ENCODE data around the gene RGS6.
A peak's percentile ranks its signal among the peaks of the same experiment; 100 is the strongest.

Gene RGS6

DNA sequence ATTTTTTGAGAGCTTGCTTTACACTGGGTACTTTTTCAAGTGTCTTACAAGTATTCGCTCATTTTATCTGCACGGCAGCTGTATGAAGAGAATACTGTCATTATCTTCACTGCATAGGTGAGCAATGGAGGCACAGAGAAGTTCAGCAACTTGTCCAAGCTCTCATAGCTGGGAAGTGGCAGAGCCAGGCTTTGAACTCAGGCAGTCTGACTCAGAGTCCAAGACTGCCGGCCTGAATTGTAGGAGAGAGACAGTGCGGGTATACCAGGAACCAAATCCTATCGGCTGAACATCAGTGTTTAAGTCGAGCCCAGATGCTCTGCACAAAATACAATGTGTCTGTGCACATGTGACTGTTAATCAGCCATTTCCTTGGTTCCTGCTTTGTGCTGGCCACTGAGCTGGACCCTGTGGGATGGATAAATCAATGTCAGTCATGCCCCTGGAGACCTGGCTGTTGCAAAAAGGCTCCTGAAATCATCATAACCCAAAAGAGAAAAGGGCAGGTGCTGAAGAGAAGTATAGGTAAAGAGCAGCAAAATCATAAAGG is 487.1 kb downstream of the RGS6 start:
- no peak overlapping the region for H3K27ac ChIP-seq
- peaks cover 0 to 7% (median 0%) of the 10 kb centered on the region in 4 donors for H3K4me1 ChIP-seq
- no peak for DNase-seq
- no peaks in the 10 kb centered on the region for H3K27me3 ChIP-seq
- TF ChIP-seq, protein P1, sequence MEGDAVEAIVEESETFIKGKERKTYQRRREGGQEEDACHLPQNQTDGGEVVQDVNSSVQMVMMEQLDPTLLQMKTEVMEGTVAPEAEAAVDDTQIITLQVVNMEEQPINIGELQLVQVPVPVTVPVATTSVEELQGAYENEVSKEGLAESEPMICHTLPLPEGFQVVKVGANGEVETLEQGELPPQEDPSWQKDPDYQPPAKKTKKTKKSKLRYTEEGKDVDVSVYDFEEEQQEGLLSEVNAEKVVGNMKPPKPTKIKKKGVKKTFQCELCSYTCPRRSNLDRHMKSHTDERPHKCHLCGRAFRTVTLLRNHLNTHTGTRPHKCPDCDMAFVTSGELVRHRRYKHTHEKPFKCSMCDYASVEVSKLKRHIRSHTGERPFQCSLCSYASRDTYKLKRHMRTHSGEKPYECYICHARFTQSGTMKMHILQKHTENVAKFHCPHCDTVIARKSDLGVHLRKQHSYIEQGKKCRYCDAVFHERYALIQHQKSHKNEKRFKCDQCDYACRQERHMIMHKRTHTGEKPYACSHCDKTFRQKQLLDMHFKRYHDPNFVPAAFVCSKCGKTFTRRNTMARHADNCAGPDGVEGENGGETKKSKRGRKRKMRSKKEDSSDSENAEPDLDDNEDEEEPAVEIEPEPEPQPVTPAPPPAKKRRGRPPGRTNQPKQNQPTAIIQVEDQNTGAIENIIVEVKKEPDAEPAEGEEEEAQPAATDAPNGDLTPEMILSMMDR (IDR thresholded peaks at IDR 0.05) = no peak
- no peak overlapping the region for H3K4me3 ChIP-seq
- peaks cover 0 to 14% (median 13%) of the 10 kb centered on the region in 3 donors for H3K9me3 ChIP-seq
- intact Hi-C loops (cut with DNase I; ENCODE audit: low total_unique reads) = no loop called here
- H3K36me3 ChIP-seq = peaks cover 0 to 3% (median 0%) of the 10 kb centered on the region in 3 donors

DNA sequence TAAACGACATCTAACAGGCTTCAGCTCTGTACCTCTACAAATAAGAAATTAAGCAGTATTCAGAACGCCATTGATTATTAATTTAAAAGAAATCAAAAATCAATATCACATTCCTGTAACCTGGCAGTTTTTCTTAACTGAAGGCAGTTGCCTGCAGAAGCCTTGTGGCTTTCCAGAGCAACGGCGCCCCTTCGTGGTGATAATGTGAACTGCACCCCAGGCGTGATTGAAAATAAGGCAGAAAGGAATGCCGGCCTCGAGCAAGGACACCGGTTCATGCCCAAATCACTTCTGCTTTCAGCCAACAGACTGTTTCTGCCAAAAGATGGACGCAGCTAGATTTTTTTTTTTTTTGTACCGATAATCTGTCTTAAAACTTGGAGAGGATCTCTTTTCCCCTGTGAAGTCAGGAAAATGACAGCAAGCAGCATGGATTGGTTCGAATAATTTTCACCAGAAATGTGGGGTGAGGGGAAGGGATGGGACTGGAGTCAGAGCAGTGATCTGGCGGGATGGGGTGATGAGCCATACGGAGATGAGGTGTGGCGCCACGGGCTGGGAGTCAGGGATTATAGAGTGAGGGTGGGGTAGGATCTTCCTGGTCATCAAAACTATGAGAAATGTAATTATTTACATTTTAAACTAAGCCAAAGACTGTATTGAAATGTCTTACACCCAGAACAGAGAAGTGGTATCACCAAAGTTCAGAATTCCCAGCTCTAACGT is 488.7 kb downstream of the RGS6 start:
- Histone ChIP-seq H3K36me3 (no peaks in the 10 kb centered on the region), H3K27me3 (no peaks in the 10 kb centered on the region), H3K4me1 (peaks cover 0 to 7% (median 0%) of the 10 kb centered on the region in 4 donors), H3K4me3 (no peak overlapping the region), H3K27ac (no peak overlapping the region), H3K9me3 (no peaks in the 10 kb centered on the region)
- TF ChIP-seq, protein P1 (IDR thresholded peaks at IDR 0.05) = peak; percentile 77 to 94
- intact Hi-C loops (cut with DNase I; ENCODE audit: low total_unique reads) = no loop called here
- peak; percentile 64 to 83 for DNase-seq

DNA sequence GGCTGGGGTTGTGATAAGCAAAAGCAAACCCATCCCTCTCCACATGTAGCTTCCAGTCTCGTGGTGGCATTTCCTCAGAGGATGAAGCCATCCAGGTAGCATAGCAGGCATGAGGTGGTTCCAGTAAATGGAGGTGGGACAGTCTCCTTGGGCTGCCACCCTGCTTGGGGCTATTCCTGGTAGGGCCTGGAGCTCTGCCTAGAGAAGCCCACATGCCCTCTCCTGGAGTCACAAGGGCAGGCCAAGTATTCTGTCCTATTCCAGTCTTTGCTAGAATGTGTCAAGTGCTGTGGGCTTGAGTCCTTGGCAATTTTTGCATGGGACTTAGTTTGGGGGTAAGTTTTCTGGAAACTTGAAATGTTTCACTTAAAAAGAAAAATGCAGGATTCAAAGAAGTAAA is 491.7 kb downstream of the RGS6 start:
- Histone ChIP-seq H3K4me1 (peaks cover 0 to 7% (median 0%) of the 10 kb centered on the region in 4 donors), H3K4me3 (no peak overlapping the region), H3K9me3 (no peaks in the 10 kb centered on the region), H3K36me3 (no peaks in the 10 kb centered on the region), H3K27ac (no peak overlapping the region), H3K27me3 (no peaks in the 10 kb centered on the region)
- TF ChIP-seq, protein P1 (IDR thresholded peaks at IDR 0.05) = no peak
- intact Hi-C loops (cut with DNase I; ENCODE audit: low total_unique reads) = no loop called here
- DNase-seq = no peak

DNA sequence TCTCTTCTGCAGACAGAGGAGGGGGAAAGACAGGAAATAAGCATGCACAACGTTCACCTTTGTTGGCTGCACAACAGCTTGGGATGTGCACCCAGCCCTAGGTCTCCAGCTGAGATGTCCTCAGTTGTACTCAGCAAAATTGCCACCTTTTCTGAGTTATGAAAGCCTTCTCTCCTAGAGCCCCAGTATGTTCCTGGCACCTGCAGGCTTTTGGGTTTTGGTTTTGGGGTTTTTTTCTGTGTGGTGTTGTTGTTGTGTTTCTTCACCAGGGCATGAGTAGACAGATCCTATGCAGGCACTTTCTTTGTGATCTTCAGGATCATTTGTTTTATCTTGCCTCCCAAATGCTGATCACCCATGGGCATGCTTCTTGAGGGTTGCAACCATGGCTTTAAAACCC is 498.2 kb downstream of the RGS6 start:
- H3K4me1 ChIP-seq = no peaks in the 10 kb centered on the region
- no peaks in the 10 kb centered on the region for H3K36me3 ChIP-seq

DNA sequence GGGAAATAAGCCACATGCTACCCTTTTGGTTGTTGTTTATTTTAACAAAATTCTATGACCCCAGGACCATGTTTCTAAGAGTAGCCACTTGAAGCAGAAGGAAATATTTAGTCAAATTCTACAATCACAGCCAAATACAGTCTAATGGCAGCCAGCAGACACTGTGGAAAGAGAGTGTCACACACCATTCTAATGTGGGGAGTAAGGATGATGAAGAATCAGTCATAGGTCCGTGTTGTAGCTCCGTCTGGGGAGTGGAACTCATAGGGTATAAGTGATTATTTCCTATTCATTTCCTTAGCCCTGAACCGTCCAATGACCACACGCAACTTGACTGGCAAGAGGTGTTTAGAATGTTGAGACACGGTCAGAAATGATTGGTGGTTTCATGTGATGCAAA is 500.5 kb downstream of the RGS6 start:
- no peak overlapping the region for H3K27ac ChIP-seq
- H3K4me1 ChIP-seq = no peaks in the 10 kb centered on the region
- no peaks in the 10 kb centered on the region for H3K9me3 ChIP-seq
- TF ChIP-seq, protein P1 (IDR thresholded peaks at IDR 0.05) = no peak
- no peaks in the 10 kb centered on the region for H3K27me3 ChIP-seq
- no peaks in the 10 kb centered on the region for H3K36me3 ChIP-seq
- no peak for DNase-seq
- intact Hi-C loops (cut with DNase I; ENCODE audit: low total_unique reads) = no loop called here
- H3K4me3 ChIP-seq = no peak overlapping the region

More for the DNA sequence above, 498.2 kb downstream of the RGS6 start:
- intact Hi-C loops (cut with DNase I; ENCODE audit: low total_unique reads) = no loop called here
- Histone ChIP-seq H3K4me3 (no peak overlapping the region), H3K9me3 (no peaks in the 10 kb centered on the region), H3K27ac (no peak overlapping the region), H3K27me3 (no peaks in the 10 kb centered on the region)
- TF ChIP-seq, protein P1 (IDR thresholded peaks at IDR 0.05) = no peak
- no peak for DNase-seq
